Brain microvascular endothelial cell (primary cell): ENCODE results near the gene HLA-DQA1.
"Not testable (repeated sequence)": the region's sequence is repeated elsewhere in the genome, so short reads cannot be mapped to it uniquely, and the experiment has no call there.

Experiments
- DNase-seq: peaks from one replicate; pipeline ENCODE4 v3.0.0-alpha.2; 2020
- H3K27ac ChIP-seq: fragments of 250-450 bp; sonication (Bioruptor Pico); 2 replicates; pipeline ENCODE4 v1.5.1; 2020; ENCODE audit warnings: mild to moderate bottlenecking, moderate library complexity
- H3K27me3 ChIP-seq: fragments of 250-450 bp; sonication (Bioruptor Pico); replicated peaks from 2 replicates; pipeline ENCODE4 v1.5.1; 2020; ENCODE audit warnings: mild to moderate bottlenecking
- H3K36me3 ChIP-seq: fragments of 250-450 bp; sonication (Bioruptor Pico); replicated peaks from 2 replicates; pipeline ENCODE4 v1.5.1; 2020; ENCODE audit warnings: mild to moderate bottlenecking
- H3K4me3 ChIP-seq: 2 replicates; pipeline ENCODE4 v1.5.1; 2011; ENCODE audit warnings: low read depth, mild to moderate bottlenecking, control low read depth, low read length, moderate library complexity
- in situ Hi-C: cut with HindIII; loops from 2 replicates; pipeline ENCODE4 v1.10.0; 2017; ENCODE audit warnings: low sequenced_read_pairs, low pct_ligation_motif_present
- TF ChIP-seq, protein P1 (sequence below): IDR thresholded peaks from 2 replicates; pipeline ENCODE4 v1.5.1; 2011; ENCODE audit warnings: low read depth, mild to moderate bottlenecking, moderate library complexity, low read length, control low read depth, inconsistent platforms; ENCODE audit errors: missing control alignments

The HLA-DQA1 gene

DNA sequence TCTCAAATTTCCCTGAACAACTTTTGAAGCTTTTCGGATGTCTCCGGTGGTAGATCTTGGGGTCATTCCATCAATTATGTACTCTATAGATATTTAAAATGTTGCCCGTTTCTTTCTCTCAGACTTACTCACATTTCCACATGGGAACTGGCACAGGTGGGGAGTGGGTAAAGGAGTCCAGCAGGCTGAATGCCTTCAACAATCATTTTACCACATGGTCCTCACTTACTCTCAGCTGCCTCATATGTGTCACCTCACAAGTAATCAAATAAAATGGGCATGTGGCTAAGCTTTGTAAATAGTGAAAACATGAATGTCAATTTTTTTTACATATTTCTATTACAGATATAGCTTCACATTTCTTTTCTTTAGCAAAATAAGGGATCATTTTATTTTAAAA is 677 bp downstream of the HLA-DQA1 start:
- H3K36me3 ChIP-seq = no peaks in the 10 kb centered on the region
- H3K4me3 ChIP-seq = no peak overlapping the region
- in situ Hi-C loops = no loop called here
- DNase-seq = no peak
- TF ChIP-seq, protein P1, sequence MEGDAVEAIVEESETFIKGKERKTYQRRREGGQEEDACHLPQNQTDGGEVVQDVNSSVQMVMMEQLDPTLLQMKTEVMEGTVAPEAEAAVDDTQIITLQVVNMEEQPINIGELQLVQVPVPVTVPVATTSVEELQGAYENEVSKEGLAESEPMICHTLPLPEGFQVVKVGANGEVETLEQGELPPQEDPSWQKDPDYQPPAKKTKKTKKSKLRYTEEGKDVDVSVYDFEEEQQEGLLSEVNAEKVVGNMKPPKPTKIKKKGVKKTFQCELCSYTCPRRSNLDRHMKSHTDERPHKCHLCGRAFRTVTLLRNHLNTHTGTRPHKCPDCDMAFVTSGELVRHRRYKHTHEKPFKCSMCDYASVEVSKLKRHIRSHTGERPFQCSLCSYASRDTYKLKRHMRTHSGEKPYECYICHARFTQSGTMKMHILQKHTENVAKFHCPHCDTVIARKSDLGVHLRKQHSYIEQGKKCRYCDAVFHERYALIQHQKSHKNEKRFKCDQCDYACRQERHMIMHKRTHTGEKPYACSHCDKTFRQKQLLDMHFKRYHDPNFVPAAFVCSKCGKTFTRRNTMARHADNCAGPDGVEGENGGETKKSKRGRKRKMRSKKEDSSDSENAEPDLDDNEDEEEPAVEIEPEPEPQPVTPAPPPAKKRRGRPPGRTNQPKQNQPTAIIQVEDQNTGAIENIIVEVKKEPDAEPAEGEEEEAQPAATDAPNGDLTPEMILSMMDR = no peak
- no peak overlapping the region for H3K27ac ChIP-seq
- no peaks in the 10 kb centered on the region for H3K27me3 ChIP-seq

DNA sequence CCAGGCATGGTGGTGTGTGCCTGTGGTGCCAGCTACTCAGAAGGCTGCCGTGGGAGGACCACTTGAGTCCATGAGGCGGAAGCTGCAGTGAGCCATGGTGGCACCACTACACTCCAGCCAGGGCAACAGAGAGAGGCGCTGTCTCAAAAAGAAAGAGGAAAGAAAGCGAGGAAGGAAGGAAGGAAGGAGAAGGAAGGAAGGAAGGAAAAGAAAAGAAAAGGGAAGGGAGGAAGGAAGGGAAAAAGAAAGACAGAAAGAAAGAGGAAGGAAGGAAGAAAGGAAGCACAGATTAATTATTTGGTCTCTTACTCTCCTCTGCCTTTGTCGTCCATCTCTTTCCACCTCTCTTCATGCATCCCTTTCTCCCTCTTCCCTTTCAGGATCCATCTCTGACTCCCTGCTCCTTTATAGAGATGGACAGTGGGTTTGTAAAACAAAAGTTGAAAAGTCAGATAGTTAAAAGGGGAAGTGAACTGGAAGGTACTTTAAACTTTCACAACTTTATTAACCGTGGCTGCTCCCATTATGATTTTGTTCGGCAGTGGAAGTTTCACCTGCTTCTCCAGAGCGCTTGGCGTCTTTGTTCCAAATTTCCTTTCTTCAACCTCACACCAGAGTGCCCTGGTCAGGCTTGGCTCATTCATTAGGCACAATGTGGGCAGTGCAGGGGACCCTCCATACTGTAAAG is 1.5 kb downstream of the HLA-DQA1 start:
- Histone ChIP-seq H3K36me3 (no peaks in the 10 kb centered on the region), H3K4me3 (no peak overlapping the region), H3K27me3 (no peaks in the 10 kb centered on the region), H3K27ac (no peak overlapping the region)
- in situ Hi-C loops = no loop called here
- TF ChIP-seq, protein P1 = no peak
- DNase-seq = no peak

DNA sequence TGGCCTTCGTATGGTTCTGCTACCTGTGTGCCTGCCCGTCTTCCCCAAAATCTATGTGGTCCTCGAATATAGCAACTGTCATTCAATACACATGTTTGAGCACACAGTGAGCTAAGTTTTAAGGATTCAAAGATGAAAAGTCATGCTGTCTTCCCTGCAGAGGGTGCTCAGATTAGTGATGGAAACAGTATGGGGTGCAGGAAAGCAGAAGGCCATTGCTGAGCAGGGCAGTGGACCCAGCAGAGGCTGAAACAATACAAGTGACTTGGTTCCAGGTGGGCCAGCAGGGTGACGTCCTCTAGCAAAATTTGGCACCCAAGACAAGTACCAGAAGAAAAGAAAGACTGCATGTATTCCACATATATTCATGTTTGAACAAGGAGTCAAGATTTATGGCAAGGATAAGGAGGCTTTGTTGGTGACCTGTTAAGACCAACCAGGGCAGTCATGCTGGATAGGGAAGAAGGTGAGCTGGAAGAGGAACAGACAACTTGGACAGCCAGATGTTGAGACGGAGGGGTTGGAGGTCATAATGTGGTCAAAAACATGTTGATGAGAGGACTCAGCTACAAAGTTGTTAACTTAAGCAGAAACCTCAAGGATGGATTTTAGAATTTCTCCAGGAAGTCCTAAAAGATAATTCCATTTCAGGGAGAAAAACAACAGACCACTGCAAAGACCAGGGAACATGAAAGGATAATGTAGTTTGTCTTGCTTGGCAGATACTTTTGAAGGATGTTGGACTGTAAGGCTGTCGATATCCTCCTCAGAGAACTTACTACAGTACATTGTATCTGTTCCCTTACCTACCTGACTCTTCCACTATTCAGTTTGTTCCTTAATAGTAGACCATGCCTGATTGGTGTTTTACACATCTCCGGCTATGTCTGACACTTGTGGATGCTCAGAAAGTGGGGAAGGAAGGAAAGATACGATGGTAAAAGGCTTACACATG is 2.5 kb downstream of the HLA-DQA1 start:
- H3K36me3 ChIP-seq = no peaks in the 10 kb centered on the region
- in situ Hi-C loops = no loop called here
- no peak for DNase-seq
- no peak overlapping the region for H3K27ac ChIP-seq
- H3K4me3 ChIP-seq = no peak overlapping the region
- TF ChIP-seq, protein P1 = no peak
- H3K27me3 ChIP-seq = no peaks in the 10 kb centered on the region

DNA sequence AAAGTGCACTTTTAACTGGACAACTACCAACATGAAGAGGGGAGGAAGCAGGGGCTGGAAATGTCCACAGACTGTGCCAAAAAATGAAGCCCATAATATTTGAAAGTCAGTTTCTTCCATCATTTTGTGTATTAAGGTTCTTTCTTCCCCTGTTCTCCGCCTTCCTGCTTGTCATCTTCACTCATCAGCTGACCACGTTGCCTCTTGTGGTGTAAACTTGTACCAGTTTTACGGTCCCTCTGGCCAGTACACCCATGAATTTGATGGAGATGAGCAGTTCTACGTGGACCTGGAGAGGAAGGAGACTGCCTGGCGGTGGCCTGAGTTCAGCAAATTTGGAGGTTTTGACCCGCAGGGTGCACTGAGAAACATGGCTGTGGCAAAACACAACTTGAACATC is 3.9 kb downstream of the HLA-DQA1 start:
- in situ Hi-C loops = no loop called here
- Histone ChIP-seq H3K27ac (no peak overlapping the region), H3K36me3 (no peaks in the 10 kb centered on the region), H3K4me3 (no peak overlapping the region), H3K27me3 (no peaks in the 10 kb centered on the region)
- TF ChIP-seq, protein P1 = no peak
- DNase-seq = no peak

DNA sequence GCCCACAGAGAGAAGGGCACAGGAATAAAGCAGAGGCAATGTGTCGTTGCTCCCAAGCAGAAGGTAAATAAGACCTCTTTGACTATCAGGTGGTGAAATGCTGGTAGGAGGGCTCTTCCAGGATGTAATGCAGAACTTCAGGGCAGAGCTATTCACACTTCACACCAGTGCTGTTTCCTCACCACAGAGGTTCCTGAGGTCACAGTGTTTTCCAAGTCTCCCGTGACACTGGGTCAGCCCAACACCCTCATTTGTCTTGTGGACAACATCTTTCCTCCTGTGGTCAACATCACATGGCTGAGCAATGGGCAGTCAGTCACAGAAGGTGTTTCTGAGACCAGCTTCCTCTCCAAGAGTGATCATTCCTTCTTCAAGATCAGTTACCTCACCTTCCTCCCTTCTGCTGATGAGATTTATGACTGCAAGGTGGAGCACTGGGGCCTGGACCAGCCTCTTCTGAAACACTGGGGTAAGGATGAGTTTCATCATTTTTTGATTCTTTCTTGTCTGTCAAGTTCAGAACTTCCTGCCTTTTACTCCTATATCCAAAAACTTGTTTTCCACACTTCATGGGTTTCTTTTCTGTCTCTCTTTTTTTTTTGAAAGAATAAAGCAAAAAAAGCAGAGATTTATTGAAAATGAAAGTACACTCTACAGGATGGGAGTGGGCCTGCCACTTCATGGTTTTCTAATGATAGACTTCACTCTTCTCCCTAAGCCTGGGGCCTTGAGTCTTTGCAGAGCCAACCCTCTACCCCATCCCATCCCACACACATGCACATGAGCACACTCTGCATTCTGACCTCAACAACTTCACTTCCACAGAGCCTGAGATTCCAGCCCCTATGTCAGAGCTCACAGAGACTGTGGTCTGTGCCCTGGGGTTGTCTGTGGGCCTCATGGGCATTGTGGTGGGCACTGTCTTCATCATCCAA is 4.8 kb downstream of the HLA-DQA1 start:
- DNase-seq, H3K4me3 ChIP-seq, in situ Hi-C loops: not testable (repeated sequence)

More for the DNA sequence above, 4.8 kb downstream of the HLA-DQA1 start:
- H3K27ac ChIP-seq, H3K27me3 ChIP-seq, H3K36me3 ChIP-seq: not testable (repeated sequence)
